Panc1 (cell line): ENCODE results near the gene TLR6.

ENCODE experiments used
- CTCF ChIP-seq: fragments of 450-650 bp; IDR thresholded peaks from 2 replicates; pipeline ENCODE4 v1.5.1; 2017; ENCODE audit warnings: mild to moderate bottlenecking
- POLR2AphosphoS5 ChIP-seq: IDR thresholded peaks from 2 replicates; pipeline ENCODE4 v1.6.1; 2012; ENCODE audit warnings: mild to moderate bottlenecking, low read depth, low read length, moderate library complexity
- REST ChIP-seq, 2 experiments: IDR thresholded peaks; 2 replicates each; pipeline ENCODE4 v1.6.1; 2011 to 2012; ENCODE audit warnings: low read depth in 2 of 2, control low read depth in 1 of 2, low read length in 1 of 2, mild to moderate bottlenecking in 1 of 2, moderate library complexity in 1 of 2; ENCODE audit not compliant: insufficient read depth in 1 of 2
- SIN3A ChIP-seq: IDR thresholded peaks from 2 replicates; pipeline ENCODE4 v1.6.1; 2012; ENCODE audit warnings: low read depth, mild to moderate bottlenecking, low read length, moderate library complexity, borderline replicate concordance; ENCODE audit not compliant: insufficient read depth
- TCF7L2 ChIP-seq: IDR thresholded peaks from 2 replicates; pipeline ENCODE4 v1.6.1; 2011; ENCODE audit warnings: mild to moderate bottlenecking, low read depth, low read length, inconsistent platforms

- TF ChIP-seq CTCF (no peak), REST (IDR thresholded peaks at IDR 0.05; ENCODE audit: insufficient read depth in 1 of 2, low read depth in 2 of 2, low read length in 1 of 2) (no peak), TCF7L2 (no peak), SIN3A (no peak), POLR2AphosphoS5 (no peak)
Observed at GRCh38 chr4:38814386-38814785, 42.2 kb downstream of the TLR6 start.
